DMS79 treated with DMSO at 0.1 percent for 48 hours (cell line): ENCODE data around the gene TOLLIP.

ENCODE experiments used
- DNase-seq: peaks from one replicate; lab custom pipeline; 2025; lab: John Stamatoyannopoulos, UW

TOLLIP gene

GRCh38 chr11:1298695-1299492 lies 10.5 kb downstream of the TOLLIP start:
- DNase-seq, result peak; percentile 57

GRCh38 chr11:1297576-1298473 lies 11.6 kb downstream of the TOLLIP start:
- DNase-seq, result no peak

- no peak for DNase-seq
Observed at GRCh38 chr11:1297011-1297575, 12.3 kb downstream of the TOLLIP start.

- DNase-seq, result no peak
Observed at GRCh38 chr11:1296287-1296686, 13.1 kb downstream of the TOLLIP start.

- DNase-seq, result no peak
Observed at GRCh38 chr11:1295591-1295990, 13.8 kb downstream of the TOLLIP start.

- DNase-seq, result no peak
Observed at GRCh38 chr11:1295086-1295485, 14.3 kb downstream of the TOLLIP start.

- DNase-seq, result no peak
Observed at GRCh38 chr11:1293619-1294015, 15.8 kb downstream of the TOLLIP start.

GRCh38 chr11:1292644-1293618 lies 16.5 kb downstream of the TOLLIP start:
- no peak for DNase-seq

- DNase-seq, result no peak
Observed at GRCh38 chr11:1292018-1292643, 17.3 kb downstream of the TOLLIP start.

- no peak for DNase-seq
Observed at GRCh38 chr11:1291295-1292017, 18.0 kb downstream of the TOLLIP start.

- no peak for DNase-seq
Observed at GRCh38 chr11:1290052-1291040, 19.1 kb downstream of the TOLLIP start.

- no peak for DNase-seq
Observed at GRCh38 chr11:1289211-1289935, 20.1 kb downstream of the TOLLIP start.

GRCh38 chr11:1288426-1289151 lies 20.8 kb downstream of the TOLLIP start:
- no peak for DNase-seq

- no peak for DNase-seq
Observed at GRCh38 chr11:1287928-1288327, 21.5 kb downstream of the TOLLIP start.

GRCh38 chr11:1285876-1286275 lies 23.6 kb downstream of the TOLLIP start:
- DNase-seq, result no peak

GRCh38 chr11:1285316-1285744 lies 24.1 kb downstream of the TOLLIP start:
- no peak for DNase-seq

- DNase-seq, result no peak
Observed at GRCh38 chr11:1283906-1284305, 25.5 kb downstream of the TOLLIP start.

- DNase-seq, result no peak
Observed at GRCh38 chr11:1283091-1283511, 26.3 kb downstream of the TOLLIP start.
